8988T (cell line): ENCODE measurements around the gene ZNF35.
"Not testable (repeated sequence)": the region's sequence is repeated elsewhere in the genome, so short reads cannot be mapped to it uniquely, and the experiment has no call there.

Source experiments
- DNase-seq: peaks from one replicate; pipeline ENCODE4 v3.0.0; 2011

The ZNF35 gene

DNA sequence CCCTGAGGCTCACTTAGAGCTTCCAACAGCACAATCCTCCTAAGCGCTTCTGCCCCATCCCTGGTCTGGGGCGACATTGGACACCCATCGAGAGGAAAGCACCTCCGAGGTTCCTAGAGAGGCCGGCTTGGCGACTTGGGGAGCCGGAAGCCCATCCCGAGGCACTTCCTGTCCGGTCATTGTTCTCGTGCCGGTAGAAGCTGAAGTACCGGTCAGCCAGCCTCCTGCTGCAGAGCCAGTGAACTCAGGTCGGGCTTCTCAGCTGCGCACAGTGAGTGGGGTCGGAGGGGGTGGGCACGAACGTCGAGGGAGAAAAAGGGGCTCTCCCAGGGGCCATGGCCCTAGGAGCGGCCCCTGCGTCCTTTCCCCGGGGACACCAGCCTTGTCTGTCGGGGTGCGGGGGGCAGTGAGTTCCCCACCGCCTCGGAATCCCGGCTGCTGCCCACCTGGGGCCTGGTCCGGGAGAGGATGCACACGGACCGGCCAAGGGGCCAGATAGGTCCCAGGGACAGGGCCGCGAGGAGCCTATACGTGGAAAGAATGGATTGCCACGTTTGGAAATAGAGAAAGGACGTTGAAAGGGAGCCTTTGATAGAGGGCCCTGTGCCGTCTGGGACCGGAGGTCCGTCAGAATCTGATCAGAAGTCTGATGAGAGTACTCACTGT, at the start of gene ZNF35:
TSS of gene ZNF35 (plus strand) at position 169 of the 666 bp plus-strand sequence. CDS start 2,336 bp downstream, outside the sequence.
- peak; percentile 85 for DNase-seq

DNA sequence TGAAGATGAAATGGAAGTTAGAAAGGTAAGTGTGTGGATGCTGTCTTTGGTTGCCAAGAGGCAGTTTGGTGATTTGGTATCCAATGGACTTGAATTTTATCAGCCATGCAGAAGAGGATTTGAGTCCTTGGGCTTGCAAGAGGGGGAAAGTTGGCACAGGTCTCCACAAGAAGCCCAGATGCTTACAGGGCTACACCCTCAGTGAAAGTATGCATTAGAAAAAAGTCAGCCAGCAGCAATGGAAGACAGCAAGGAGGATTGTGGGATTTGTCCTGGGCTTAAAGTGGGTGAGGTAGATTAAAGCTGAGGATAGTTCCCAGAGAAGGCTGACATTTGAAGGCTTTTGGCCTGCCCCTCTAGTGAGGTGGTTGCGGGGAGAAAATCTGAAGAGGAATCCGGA, 46.8 kb upstream of the ZNF35 start:
- DNase-seq = no peak

DNA sequence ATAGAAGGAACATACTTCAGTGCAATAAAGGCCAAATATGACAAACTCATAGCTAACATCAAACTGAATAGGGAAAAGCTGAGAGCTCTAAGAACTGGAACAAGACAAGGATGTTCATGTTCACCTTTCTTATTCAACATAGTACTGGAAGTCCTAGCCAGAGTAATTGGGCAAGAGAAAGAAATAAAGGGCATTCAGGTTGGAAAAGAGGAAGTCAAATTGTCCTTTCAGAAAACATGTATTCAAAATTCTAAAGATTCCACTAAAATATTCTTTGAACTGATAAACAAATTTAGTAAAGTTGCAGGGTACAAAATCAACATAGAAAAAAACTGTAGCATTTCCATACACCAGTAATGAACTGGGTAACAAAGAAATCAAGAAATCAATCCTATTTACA, 35.9 kb upstream of the ZNF35 start:
- DNase-seq = no peak

DNA sequence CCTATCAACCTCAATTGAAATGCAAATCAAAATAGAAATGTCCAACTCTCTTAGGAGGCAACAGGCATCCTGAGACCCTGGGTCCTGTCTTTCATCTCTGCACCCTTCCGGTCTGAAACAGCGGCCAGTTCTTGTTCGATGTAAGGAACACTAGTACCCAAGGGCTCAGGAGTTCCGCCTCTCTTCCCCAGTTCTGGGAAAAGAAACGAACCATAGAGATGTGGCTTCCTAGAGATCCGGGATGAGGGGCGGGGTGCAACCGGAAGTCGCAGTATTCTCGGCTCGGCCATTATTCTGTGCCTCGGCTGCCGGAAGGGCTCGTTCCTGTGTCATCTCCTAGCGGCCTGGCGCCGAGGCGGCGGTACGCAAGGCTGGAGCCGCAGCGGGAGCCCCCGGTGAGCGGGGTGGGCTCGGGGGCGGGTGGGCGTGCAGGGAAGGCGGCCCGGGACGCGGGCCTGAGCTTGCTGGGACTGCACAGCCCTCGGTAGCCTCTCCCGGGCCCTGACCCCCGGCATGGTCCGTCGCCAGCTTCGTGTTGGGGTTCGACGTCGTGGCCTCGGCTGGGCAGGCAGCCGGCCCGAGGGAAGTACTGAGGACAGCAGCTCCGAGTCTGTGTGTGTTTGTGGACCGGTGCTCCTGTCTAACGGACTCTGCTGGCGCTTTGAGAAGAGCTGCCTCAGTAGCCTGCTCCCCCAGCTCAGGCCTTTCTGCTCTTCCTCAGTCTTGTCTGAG, 23.6 kb upstream of the ZNF35 start, which contains the start of gene ZNF197:
TSS of gene ZNF197 (plus strand) at position 288 of the 732 bp plus-strand sequence. CDS start 4,119 bp downstream, outside the sequence.
- peak; percentile 61 for DNase-seq

DNA sequence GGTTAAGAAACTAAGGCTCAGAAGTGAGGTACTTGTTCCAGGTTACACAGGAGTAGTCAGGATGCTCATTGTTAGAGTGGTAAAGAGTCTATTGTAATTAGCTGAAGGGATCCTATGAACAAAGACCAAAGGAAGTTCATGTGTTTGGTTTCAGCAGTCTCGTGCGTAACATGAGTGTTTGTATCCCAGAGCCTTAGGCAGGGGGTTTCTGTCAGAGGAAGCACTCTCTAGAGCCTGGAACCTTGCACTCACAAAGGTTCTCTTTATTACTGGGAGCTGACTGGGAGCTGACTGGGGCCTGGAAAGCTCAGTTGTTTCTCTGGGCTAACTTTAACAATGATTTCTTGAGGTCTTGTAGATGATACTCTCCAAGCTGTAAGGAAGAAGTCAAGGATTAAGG, 19.8 kb upstream of the ZNF35 start:
- DNase-seq = no peak

DNA sequence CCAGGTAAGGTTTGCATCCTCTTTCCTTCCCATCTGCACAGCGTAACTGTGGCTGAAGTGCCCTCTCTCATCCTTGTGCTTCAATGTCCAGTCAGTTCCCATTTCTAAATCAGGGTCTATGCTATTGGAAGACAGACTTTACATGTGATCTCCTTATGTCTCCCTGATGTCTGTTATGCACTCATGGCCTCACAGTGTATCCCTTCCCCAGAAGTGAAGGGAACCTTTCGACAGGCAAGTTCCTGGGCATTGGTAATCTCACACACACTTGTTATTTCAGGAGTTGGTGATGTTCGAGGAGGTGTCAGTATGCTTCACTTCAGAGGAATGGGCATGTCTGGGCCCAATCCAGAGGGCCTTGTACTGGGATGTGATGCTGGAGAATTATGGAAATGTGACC, 16.3 kb upstream of the ZNF35 start:
- no peak for DNase-seq

DNA sequence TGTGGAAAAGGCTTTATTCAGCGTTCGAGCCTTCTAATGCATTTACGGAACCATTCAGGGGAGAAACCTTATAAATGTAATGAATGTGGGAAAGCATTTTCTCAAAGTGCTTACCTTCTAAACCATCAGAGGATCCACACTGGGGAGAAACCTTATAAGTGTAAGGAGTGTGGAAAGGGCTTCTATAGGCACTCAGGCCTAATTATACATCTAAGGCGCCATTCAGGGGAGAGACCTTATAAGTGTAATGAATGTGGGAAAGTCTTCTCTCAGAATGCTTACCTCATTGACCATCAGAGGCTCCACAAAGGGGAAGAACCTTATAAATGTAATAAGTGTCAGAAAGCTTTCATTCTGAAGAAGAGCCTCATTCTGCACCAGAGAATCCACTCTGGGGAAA, 6.2 kb upstream of the ZNF35 start:
- no peak for DNase-seq

DNA sequence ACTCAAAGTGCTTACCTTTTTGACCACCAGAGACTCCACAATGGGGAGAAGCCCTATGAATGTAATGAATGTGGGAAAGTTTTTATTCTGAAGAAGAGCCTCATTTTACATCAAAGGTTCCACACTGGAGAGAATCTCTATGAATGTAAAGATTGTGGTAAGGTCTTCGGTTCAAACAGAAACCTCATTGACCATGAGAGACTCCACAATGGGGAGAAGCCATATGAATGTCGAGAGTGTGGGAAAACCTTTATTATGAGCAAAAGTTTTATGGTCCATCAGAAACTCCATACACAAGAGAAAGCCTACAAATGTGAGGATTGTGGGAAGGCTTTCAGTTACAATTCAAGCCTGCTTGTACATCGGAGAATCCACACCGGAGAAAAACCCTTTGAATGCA, 5.5 kb upstream of the ZNF35 start:
- no peak for DNase-seq

DNA sequence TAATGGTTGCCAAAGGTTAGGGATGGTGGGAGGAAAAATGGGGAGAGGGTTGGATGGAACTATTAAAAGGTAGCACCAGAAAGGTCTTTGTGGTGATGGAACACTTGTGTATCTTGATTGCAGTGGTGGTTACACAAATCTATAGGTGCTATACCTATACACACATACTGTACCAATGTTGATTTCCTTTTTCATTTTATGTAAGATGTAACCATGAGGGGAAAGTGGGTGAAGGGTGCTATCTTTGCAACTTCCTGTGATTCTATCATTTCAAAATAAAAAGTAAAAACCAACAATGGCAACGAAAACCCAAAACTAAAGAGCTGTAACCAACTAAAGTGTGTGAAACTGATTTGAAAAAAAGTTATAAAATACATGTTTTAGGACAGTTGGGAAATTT, 761 bp upstream of the ZNF35 start:
- no peak for DNase-seq

DNA sequence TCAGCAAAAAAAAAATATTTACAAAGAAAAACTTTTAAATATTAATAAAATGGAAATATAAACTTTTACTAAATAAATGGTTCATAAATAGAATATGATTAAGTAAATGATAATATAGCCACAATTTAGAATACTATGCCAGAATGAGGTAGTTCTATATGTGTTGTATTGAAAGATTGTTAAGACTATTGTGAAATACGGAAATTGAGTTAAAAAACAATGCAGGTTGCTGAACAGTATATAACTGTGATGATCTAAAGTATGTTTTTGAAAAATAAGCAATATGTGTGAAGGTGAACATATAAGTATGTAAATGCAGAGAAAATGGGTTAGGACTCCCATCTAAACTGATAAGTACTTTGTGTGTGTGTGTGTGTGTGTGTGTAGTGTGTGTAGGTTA, 1.2 kb downstream of the ZNF35 start:
- DNase-seq = no peak

DNA sequence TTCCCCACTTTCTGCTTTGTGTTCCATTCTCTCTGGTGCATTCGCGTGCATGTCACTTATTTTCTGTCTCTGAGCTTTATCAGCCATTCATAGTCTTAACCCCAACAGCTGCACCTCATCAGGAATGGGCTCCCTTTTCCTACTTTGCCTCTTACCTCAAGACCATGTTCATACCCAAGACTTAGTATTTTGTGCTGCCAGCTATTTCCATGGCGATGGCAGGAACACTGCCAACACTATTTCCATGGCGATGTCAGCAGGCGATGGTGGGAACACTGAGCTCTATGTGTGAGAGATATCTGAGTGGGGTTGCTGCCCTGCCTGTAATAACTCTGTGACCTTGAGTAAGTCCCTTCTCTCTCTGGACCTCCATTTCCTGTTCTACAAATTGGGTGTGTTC, 5.5 kb downstream of the ZNF35 start:
- no peak for DNase-seq

DNA sequence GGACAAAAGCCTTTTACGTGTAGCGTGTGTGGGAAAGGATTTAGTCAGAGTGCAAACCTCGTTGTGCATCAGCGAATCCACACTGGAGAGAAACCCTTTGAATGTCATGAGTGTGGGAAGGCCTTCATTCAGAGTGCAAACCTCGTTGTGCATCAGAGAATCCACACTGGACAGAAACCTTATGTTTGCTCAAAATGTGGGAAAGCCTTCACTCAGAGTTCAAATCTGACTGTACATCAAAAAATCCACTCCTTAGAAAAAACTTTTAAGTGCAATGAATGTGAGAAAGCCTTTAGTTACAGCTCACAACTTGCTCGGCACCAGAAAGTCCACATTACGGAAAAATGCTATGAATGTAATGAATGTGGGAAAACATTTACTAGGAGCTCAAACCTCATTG, 10.5 kb downstream of the ZNF35 start:
- no peak for DNase-seq

DNA sequence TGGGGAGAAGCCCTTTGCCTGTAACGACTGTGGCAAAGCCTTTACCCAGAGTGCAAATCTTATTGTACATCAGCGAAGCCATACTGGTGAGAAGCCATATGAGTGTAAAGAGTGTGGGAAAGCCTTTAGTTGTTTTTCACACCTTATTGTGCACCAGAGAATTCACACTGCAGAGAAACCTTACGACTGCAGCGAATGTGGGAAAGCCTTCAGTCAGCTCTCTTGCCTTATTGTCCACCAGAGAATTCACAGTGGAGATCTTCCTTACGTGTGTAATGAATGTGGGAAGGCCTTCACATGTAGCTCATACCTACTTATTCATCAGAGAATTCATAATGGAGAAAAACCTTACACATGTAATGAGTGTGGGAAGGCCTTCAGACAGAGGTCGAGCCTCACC, 10.9 kb downstream of the ZNF35 start:
- no peak for DNase-seq

DNA sequence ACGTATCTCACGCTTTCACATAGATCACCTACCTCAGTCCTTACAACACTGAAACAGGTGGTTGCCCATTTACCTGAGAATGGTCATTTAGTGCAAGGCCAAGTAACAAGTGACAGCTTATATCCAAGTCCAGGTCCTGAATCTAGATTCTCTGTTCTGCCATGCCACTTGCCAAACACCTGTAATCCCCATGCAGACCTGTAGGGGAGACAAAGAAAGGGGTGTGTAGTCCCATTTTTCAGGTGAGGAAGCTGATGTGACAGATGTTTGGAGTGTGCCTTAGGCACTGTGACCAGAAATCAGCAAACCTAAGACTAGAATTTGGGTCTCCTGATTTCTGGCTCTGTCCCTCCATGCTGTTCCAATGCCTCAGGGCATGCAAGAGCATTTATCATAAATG, 12.7 kb downstream of the ZNF35 start:
- no peak for DNase-seq

DNA sequence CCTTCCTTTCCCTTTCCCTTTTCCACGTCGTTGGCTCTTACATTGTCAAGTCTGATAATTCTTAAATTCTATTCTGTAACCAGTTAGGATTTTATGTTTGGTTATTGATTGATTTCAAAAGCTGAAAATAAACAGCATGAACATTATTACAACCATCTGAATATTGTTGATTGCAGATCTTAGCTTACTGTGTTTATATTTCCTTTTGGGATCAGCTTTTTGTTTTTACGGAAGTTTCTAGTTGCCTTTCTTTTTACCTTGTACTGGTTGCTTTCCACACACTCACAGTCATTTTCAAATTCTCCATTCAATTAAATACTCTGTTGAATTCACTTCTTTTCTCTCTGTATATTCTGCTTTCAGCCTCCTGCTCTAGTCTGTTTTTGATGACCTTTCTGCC, 16.6 kb downstream of the ZNF35 start:
- no peak for DNase-seq

DNA sequence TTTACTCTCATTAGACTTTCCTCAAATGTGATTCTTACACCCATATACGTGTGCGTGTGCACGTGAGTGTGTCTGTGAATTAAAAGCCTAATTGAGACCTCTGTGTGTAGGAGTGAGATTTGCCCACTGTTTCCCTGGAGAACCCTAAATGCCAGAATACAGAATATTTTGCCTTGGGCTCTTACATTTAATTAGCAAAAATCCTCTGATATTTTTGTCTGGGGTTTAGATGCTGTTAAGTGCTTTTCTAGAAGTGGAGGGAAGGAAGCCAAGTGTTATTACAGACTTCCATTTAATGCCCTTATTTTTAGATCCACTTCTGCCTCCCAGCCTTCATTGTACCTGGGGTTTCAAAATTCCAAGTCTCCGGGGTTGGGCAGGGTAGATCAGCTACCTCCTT, 17.8 kb downstream of the ZNF35 start:
- DNase-seq = no peak

DNA sequence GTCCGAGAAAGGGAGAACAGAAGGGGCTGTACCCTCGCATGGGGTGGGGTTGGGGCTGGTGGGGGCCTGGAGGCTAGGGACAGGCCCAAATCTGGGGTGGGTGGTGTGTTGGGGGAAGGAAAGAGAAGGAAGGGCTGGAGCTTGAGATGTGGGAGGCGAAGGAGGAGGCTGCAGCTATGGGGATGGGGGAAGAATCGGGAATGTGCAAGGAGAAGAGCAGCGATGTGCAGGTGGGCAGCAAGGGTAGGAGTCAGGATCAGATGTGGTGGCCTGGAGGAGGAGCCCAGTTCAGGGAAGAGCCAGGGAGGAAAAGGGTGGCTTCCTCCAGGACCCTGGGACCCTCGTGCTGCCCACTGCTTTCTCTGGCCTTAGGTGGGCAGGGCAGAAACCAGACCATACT, 21.2 kb downstream of the ZNF35 start:
- DNase-seq = no peak

DNA sequence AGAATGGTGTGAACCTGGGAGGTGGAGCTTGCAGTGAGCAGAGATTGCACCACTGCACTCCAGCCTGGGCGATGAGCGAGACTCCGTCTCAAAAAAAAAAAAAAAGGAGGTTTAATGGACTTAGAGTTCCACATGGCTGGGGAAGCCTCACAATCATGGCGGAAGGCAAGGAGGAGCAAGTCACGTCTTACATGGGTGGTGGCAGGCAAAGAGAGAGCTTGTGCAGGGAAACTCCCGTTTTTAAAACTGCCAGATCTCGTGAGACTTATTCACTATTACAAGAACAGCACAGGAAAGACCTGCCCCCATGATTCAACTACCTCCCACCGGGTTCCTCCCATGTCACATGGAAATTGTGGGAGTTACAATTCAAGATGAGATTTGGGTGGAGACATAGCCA, 24.9 kb downstream of the ZNF35 start:
- DNase-seq = not testable (repeated sequence)

DNA sequence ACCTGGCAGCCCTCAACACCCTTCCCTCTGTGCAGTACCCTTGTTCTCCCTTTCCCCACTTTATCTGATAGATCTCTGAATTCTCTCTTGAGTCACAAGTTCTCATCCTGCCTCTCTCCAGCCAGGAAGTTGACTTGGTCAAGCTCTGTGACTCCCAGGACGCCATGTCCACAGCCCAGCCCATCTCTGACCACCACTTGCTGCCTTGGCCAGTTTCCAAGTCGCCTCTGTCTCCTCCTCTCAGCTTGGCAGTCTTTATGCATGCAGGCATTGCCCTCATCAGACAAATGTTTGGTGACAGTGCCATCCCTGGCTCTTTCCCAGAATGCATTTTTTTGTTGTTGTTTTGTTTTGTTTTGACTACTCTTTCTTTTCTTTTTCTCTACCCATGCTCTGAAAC, 25.7 kb downstream of the ZNF35 start:
- DNase-seq = no peak

DNA sequence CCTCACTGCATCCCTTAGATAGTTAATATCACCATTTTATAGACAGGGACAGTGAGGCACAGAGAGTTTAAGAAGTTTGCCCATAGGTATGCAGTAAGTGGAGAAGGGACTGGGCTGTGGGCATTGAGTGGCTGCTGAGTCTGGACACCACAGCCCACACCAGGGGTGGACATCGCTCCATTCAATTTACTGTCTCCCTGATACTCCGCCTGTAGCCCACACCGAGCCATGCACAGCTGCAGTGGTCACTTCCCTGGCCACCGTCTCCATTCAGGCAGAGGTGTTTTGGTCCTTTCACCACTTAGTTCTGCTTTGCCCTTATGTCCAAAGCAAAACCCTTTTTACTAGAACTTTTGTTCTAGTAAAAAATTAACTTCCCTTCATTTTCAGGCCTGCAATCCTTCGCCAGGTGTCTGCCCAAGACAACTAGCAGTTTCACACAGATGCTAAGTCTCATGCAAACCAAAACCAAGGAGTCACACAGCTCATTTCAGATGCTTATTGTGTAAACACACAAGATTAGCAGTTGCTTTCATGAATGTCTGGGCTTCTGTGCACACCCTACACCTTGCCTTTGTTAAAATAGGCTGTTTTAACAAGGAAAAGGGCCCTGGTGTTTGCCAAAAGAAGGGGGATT, 30.1 kb downstream of the ZNF35 start:
- DNase-seq = no peak

DNA sequence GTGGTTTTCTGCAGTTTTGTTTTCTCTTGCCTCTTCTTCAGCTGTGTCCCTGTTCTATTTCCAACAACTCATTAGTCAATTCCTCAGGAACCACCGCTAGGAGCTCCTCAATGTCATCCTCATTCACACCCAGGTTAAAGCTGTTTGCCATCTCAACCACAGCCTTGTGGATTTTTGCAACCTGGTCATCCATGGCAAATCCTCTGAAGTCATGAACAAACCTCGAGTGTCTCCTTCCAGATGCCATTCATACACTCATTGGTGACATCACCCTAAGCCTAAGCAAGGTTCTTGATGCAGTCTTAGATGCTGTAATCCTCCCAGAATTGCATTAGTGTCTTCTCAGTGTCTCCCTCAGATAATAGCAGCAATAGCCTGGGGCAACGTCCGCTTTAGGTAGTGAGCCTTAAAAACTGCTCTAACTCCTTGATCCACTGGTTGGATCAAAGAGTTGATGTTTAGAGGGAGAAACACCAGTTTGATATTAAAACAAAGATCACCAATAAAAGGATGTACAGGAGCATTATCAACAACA, 32.5 kb downstream of the ZNF35 start:
- DNase-seq = no peak

DNA sequence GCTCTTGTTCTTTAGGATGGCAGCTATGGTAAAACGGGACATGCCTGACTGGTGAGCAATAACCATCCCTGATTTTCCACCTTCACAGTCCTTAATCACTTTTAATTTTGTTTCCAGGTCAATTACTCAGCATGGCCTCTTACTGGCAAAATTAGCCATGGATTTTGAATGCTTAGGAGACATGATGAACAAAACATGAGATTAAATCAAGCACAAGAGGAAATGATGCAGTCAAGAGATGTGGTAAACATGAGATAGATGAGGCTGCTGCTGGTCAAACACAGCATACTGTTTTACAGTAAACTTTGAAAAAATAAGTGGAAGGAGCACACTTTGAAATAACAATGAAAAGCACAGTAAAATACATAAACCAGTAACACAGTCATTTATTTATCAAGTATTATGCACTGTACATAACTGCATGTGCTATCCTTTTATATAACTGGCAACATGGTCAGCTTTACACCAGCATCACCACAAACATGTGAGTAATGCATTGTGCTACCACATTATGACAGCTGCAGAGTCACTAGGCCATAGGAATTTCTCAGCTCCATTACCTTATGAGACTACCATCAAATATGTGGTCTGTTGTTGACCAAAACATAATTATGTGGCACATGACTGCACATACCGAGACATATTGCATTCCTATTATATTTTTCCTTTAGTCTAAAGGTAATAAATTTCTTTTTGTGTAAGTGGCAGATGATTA, 33.8 kb downstream of the ZNF35 start:
- DNase-seq = no peak

DNA sequence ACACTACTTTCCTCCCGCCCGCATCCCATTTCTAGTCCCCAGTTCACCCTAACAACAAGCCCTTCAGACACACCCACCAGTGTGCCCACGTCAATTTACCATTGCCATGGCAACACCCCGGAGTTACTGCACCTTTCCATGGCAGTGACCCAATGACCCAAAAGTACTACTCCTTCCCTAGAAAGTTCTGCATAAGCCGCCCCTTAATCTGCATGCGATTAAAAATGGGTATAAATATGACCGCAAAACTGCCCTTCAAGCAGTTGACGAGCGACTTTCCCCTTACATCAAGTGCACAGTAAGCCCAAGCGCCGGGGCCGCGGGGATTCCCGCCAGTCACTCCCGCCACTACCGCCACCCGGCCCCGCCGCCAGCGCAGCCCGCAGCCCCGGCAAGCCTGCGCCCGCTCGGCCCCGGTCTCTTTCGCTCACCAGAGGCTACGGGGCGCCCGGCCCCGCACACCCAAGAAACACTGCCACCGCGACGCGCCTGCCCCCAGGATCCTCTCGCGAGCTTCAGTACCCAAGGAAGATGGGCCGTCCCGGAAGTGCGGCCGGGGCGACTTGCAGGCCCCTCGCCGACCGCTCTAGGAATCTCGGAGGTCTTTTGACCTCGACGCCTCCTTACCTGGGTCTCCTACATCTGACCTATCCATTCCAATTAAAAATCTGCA, 36.7 kb downstream of the ZNF35 start:
- no peak for DNase-seq
